ENCODE data around the gene FAM168B.
A peak's percentile ranks its signal among the peaks of the same experiment; 100 is the strongest.

FAM168B gene

DNA sequence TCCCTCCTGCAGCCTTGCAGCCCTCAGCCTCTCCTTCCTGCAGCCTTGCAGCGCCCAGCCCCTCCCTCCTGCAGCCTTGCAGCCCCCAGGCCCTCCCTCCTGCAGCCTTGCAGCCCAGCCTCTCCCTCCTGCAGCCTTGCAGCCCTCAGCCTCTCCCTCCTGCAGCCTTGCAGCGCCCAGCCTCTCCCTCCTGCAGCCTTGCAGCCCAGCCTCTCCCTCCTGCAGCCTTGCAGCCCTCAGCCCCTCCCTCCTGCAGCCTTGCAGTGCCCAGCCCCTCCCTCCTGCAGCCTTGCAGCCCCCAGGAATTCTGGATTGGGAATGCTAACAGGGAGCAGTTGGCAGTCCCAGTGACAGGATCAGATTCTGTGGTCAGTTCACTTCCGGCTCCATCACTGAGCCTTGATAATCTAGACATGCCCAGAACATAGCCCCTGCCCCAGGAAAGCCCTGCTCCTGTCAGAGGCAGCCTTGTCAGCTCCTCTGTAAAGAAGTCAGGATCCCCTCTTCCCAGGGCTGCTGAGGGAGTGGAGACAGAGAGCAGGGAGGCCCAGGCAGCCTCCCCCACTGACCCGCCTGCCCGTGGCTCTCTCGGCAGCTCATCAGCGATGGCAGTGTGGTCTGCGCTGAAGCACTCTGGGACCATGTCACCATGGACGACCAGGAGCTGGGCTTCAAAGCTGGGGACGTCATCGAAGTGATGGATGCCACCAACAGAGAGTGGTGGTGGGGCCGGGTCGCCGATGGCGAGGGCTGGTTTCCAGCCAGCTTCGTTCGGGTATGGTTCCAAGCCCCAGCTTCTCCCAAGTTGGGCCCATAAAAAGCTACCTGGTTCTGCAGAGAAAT lies 54.8 kb downstream of the FAM168B start:
- DNase-seq = no peak

DNA sequence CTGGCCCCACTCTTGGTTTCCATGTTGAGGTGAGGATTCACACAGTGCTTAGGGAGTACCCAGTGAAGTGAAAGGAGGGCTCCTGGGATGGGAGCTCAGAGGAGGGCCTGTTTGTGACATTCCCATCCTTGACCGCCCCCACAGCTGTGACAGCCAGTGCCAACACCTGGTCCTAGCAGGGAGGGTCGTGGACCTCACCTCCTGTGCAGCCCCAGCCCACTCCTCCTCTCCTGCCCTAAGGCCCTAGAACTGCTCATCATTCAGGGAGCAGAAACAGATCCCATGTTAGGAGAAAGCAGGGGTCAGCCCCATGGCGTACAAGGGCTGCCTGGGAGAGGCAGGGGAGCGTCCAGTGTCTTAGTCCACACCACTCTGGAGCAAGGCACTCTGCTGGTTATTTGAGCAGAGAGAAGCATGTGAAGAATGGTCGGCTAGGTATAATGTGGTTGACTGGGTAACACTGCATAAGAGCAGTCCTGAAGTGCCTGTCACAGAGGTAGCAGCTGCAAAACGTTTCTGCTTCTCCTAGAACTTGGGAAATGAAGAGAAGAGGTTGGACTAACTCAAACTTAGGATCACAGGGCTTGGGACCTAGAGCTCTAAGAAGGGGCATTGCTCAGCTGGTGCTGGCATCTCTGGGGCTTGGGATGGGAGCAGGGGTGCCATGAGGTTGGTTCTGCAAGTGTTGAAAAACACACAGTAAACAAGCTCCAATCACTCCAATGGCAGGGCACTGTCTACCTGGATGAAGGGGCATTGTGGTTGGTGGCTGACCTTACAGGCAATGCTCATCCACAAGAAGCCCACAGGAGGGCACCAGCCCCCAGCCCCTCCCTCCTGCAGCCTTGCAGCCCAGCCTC lies 55.6 kb downstream of the FAM168B start:
- DNase-seq = no peak

DNA sequence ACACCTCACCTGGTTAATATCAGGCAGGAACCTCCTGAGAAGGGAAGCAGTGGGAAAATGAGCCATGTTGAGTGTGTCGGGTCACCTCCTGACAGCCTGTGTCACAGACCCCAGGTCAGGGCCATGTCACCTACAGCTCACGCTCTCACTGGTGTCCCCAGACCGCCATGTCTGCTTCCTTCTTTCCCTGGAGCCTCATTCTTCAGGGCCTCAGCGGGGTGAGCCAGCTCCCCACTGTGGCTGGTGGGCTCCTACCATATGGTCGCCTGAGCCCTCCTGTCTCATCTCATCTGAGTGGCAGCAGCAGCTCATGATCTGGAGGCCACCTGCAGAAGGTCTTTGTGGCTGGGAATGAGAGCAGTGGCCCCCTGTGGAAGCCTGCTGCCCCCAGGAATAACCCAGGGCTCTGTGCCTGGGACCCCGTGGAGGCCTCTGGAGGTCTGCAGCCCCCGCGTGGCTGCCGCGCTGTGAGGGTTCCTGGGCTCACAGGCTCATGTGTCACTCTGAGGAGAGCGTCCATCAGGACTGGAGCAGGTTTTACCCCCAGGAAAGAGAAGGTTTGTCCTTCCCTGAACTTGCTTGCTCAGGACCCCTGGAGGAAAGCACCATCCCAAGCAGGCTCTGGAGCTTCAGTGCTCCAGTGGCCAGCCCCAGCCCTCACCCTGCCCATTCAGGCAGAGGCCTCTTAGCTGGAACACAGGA lies 56.4 kb downstream of the FAM168B start:
- no peak for DNase-seq

- DNase-seq = no peak
Observed at GRCh38 chr2:131036269-131036668, 57.0 kb downstream of the FAM168B start.

DNA sequence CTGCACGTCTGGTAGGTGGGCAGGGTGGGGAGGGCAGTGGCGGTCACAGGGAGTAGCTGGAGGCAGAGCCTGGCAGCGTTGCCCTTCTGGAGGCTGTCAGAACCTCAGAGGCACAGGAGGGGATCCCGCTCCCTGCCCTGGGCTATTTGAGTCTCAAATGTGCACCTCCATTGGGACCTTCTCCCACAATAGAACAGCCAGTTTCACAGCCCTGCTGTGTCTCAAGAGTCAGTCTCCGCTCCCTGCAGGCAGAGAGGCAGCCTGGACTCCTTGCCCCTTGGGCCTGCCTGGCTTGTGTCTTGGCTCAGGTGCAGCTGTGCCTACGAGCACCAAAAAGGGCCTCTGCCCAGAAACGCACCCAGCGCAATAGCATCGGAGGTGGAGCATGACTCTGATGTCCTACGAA lies 57.4 kb downstream of the FAM168B start:
- DNase-seq = no peak

- DNase-seq = peak in 1 of 2 experiments; percentile 45
Observed at GRCh38 chr2:131035112-131035825, 58.0 kb downstream of the FAM168B start.

DNA sequence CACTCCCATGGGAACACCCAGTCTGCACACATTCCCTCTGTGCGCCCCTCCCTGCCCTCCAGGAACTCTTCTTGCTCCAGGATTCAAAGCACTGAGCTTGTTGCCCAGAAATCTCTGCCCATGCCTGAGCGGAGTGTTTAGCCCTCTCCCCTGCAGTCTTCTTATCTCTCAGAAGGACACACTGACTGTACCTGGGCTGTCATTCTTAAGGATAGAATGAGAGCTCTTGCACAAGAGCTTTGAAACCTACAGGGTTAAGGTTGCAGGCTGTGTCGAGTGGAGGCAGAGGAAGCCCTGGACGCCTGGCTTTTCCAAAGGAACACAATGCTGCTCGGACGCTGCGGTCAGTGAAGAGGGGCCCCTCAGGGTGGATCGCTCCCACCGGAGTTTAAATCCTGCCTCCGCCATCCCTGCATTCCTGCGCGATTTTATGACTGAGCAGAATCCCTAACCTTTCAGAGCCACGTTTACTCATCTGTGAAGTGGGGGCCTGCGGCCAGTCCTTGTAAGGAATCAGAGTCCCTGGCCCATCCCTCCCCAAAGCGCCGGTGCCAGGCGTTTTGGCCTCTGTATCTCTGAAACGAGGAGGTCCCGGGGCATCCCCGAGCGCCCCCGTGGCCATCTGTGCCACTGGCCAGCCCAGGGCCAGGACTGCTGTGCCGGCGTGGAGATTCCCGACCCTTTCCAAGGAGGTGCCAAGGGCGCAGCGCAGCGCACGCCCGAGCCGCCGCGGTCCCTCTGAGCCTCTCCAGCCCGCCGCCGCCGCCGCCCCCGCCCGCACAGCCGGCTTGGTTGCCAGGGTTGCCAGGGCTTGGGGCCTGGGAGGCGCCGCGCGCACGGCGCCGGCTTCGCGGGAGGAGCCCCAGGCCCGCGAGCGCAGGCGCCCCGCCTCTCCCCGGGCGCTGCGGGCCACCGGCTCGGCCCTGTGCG lies 58.9 kb downstream of the FAM168B start:
- DNase-seq = peak in 1 of 2 experiments; percentile 77

DNA sequence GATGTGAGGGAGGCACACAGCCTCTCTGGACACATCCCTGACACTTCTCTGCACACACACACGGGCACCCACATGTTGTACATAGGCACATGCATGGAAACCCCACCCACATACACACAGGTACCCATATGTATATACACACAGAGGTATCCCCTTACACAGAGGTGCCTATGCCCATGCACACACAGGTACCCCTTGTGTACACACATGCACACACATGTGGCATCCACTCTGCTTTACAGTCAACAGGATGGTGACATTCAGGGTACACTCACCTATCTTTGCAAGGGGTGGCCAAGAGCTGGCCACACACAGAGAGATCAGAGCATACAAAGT lies 59.5 kb downstream of the FAM168B start:
- DNase-seq = no peak

DNA sequence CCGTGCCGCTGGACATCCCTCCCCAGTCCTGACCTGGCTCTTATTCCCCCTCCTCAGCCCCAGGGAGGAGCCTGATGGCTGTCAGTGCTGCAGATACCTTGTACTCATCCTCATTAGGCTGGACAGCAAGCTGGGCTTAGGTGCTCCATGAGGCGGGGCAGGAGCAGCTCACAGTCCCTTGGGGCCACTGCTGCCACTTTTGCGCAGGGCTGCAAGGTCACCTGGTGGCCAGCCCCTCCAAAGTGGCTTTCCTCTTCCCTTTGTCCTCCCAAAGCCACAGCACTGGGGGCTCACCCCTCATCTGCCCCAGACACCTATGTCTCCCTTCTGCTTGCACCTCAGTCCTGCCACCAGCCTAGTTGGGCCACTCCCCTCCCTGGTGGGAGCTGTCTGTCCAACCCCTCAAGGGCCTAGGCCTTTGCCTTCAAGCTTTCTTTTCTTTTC lies 60.8 kb downstream of the FAM168B start:
- no peak for DNase-seq

GRCh38 chr2:131031875-131032274 lies 61.4 kb downstream of the FAM168B start:
- DNase-seq = no peak

DNA sequence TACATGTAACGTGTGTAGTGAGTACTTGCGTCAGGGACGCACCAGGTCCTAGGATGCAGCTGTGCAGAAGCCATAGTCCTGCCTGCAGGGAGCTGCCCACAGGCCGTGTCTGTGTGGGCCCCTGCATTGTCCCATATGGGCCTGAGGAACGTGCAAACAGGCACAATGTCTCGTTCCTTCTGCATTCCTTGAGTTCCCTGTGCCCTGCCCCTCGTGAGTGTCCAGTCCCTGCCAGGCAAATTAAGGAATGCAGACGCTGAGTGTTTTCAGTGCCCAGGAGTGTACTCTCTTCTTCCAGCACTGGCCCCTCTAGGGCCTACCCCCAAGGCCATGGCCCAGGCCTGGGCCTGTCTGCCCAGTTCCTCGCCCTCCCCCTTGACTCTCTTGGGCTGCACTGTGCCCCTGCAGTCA lies 61.8 kb downstream of the FAM168B start:
- no peak for DNase-seq

- DNase-seq = peak; percentile 47 to 75
Observed at GRCh38 chr2:131030478-131030971, 62.7 kb downstream of the FAM168B start.

DNA sequence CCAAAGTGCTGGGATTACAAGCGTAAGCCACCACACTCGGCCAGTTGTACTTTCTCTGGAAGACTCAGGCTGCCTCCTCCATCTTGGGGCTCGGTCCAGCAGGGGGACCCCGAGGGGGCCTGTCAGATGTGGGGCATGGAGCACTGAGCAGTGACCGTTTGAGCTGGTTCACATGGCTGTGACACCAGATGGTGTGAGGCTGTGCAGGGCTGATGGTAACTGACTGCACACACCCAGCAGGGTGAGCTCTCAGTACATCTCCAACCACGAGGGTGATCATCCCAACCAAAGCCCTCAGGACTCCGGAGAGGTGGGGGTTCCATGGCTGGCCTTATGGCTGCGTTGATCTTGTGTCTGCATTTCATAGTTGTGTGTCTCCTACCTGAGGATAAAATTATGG lies 63.4 kb downstream of the FAM168B start:
- DNase-seq = no peak

DNA sequence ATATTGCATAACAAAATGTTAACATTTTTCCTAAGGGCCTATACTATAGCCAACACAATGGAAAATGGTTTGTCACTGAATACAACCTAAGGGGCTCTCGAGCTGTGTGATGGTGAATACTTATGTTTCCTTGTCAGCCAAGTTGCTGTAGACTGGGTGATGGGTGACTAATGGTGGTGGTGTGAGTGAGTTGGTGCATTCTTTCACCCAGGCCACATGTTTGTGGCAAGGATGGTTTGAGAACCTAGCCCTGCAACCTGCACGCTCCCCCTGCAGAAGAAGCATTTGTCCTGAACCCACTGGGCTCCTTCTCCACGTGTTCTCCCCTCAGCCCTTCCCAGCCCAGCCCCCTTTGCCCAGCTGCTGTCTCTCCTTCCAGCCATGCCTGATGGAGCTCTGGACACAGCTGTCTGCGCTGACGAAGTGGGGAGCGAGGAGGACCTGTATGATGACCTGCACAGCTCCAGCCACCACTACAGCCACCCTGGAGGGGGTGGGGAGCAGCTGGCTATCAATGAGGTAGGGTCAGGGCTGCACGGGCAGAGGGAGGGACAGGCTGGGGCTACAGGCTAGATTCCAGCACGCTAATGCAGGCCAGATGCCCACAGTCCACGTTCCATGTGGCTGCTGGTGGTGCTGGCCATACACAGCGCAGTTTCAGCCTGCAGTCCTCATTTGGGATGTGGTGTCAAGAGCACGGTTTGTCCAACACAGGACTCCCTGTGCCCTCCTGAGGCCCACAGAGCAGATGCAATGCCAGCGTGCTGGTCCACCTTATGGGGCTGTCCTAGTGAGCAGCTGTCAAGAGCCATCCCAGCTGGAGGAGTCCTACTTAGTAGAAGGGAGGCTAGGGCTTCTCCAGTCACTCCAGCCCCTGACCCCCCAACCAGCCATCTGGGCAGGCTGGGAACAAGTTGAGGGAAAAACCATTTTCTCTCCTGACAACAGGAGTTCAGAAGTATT lies 65.4 kb downstream of the FAM168B start:
- DNase-seq = no peak

- no peak for DNase-seq
Observed at GRCh38 chr2:131026919-131027318, 66.3 kb downstream of the FAM168B start.

DNA sequence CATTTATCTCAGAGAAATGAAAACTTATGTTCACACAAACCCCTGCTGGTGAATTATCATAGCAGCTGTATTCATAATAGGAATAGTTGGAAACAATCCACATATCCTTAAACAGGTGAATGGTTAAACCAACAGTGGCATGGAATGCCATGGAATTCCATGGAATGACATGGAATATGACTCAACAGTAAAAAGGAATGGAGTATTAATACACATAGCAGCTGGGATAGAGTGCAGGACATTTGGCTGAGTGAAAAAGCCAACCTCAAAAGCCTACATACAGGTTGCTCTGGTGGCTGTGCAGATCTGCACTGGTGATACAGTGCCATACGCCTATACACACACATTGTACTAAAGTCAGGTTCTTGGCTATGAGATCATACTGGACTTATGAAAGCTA lies 69.5 kb downstream of the FAM168B start:
- DNase-seq = peak in 1 of 2 experiments; percentile 14

GRCh38 chr2:131022731-131023130 lies 70.5 kb downstream of the FAM168B start:
- no peak for DNase-seq

DNA sequence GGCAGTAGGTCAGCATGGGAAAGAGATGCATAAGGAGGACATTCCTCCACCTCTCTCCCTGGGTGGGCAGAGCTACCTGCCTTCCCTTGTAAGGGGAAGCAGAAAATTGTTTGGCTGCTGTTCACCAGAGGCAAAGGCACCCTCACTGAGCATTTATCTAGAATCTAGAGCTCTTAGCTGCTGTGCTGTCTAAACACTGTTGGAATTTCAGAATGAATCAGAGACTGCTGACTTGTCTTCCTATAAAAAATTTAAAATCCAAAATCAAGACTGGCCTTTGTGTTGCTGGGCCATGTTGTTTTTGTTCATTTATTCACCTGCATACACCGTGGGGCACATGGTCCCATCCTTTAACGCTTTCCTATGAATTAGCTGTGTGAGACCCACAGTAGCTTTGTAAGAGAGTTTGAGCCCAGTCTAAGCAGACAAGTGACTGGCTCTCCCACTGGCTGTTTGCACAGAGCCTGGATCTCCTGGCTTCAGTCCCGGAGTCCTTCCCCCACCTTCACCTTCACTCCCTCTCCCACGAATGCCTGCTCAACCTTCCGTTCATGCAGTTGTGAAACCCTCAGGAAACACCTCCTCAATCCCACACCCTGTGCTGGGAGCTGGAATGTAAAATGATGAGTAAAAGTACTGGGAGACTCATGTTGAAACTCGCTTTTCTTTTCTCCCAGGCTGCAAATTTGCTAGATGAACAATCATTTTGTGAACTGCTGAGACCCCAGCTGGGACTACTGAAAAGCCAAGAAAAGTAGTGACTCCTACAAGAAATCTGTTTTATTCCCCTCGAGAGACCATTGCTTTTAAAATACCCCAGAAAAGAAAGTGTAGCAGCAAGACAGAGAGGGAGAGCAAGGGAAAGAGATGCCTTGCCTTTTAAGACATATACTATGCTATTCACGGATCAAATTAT lies 76.2 kb downstream of the FAM168B start:
- no peak for DNase-seq

DNA sequence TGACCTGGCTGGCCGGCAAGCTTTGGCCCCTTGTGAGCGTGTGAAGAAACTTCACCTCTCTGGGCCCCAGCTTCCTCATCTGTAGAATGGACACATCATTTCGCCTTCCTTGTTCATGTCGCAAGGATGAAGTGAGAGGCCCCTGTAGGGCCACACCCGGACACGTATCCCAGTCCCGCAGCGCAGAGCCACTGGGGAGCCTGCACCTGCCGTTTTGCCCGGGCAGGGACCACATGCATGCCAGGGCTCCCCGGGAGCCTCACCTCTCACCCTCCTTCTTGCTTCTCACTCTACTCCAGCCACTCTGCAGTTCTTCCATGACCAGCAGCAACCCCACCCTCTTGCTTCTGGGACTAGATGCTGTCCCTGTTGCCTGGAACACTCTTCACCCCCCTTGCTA lies 77.5 kb downstream of the FAM168B start:
- no peak for DNase-seq
